GM21786 (cell line): Measurements from ENCODE around the gene CLPX.
"Not testable (repeated sequence)": the region's sequence is repeated elsewhere in the genome, so short reads cannot be mapped to it uniquely, and the experiment has no call there.

Experiments
- ATAC-seq: cut with Tn5 transposase; IDR thresholded peaks from one replicate; pipeline ENCODE4 v1.9.1; 2021; ENCODE audit not compliant: unreplicated experiment

The CLPX gene

DNA sequence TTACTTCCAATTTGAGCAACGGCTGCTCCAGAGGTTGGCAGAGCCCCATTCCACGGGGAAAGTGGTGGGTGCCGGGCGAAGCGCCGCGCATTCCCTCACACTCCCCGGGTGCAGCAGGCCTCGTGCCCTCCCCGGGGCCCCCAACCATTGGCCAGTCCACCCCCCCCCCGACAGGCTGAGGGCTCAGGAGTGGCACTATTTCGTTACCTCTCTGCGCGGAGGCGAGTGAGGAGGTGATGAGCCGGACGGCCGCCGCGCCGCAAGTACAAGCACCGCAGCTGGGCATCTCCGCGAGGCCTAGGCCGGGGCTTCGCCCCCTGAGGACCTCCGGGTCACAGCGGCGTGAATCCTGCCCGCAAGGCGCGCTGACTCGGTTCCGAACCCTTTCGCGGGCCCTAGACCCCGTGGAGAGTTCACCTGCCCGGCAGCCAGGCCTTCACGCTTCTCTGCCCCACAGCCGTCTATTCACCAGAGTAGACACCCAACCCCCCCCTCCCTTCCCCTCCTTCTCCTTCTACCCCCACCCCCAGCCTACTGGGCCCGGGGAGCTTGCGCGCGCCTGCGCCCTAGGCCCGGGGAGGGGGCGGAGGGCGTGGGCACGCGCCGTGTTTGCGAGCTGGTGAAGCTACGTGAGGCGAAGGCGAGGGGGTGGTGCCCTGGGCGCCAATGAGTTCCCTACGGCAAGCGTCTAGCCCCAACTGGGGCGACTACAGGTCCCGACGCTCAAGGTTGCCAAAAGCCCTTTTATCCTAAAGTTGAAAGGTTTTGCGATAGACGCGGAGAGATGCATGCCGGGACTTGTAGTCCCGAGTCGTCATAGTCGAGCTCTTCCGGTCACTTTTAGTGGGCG lies at the start of gene CLPX:
CLPX (minus strand) TSS at position 475 of the 850 bp plus-strand sequence; CDS start at position 286, 189 bp downstream.
- peak; percentile 74 for ATAC-seq

DNA sequence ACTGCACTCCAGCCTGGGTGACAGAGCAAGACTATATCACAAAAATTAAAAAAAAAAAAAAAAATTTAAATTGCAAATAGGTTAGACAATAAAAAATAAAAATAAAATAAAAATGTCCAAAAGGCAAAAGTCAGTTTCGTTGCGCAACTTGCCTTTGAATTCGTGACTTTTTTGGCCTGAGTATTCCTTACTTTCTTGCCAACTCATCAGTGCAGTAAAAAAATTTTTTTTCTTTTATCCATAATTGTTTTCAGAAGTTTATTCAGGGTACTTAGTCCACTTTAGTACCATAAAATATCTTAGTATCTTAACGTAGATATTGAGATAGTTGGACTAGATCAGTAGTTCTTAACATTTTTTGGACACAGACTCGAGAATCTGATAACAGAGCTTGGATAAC lies 48.6 kb upstream of the CLPX start:
- no peak for ATAC-seq

GRCh38 chr15:65232520-65232919 lies 47.4 kb upstream of the CLPX start:
- no peak for ATAC-seq

DNA sequence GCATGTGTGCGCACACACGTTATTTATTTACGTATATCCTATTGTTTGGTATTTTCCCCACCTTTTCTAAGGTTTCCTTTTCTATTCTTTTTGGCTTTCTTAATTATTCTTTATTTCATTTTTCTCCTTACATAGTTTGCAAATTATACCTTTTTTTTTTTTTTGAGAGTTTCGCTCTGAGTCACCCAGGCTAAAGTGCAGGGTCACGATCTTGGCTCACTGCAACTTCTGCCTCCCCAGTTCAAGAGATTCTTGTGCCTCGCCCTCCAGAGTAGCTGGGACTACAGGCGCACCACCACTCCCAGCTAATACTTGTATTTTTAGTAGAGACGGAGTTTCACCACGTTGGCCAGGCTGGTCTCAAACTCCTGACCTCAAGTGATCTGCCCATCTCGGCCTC lies 46.2 kb upstream of the CLPX start:
- no peak for ATAC-seq

GRCh38 chr15:65226901-65227300 lies 41.8 kb upstream of the CLPX start:
- ATAC-seq = not testable (repeated sequence)

DNA sequence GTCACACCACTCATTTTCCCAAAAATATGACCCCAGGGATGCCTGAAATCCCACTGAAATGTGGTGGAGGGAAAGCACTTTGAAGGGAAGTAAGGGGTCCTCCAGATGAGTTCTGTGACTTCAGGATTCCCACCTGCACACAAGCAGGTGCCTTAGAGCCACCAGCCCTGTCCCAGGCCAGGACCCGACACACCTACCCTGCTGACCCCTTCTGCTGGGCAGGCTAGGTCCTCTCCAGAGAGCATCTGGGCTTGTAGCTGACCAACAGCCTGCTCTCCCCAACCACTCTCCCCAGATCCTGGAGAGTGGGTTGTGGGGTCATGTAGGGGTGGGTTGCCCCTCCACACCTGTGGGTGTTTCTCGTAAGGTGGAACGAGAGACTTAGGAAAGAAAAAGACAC lies 41.1 kb upstream of the CLPX start:
- ATAC-seq = no peak

DNA sequence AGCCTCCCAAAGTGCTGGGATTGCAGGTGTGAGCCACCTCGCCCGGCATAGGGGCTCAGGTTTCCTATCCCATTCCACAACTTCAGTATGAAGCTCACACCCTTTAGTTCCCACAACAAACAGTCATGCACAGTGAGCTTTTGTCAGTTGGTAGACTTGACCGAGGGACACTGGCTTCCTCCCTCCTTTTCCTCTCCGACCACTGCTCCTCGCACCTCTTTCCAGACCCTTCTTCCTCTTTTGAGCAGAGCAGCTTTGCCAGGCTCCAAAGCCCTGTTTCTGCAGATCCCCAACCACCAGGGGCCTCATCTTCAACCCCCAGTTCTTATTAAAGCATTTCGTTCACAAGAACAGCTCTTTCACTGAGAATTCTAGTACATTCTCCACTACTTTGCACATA lies 38.9 kb upstream of the CLPX start:
- ATAC-seq = no peak

DNA sequence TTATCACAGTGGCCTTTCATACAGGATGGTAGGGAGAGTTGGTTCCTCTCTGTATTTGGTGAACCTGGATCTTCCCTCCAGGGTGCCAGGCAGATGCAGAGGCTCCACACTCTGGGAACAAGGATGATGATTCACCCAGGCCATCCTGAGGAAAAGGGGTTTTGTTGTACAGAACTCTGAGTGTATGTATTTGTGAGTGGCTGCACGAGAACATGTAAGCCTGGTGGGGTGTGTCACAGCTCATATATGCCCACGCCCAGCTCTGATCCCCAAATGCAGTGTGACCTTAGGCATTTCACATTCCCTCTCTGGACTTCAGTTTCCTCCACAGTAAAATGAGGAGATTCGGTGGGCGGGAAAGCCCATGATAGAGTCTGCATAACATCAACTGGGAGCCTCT lies 37.7 kb upstream of the CLPX start:
- ATAC-seq = no peak

- ATAC-seq = no peak
Measured at GRCh38 chr15:65221697-65222096, 36.6 kb upstream of the CLPX start.

DNA sequence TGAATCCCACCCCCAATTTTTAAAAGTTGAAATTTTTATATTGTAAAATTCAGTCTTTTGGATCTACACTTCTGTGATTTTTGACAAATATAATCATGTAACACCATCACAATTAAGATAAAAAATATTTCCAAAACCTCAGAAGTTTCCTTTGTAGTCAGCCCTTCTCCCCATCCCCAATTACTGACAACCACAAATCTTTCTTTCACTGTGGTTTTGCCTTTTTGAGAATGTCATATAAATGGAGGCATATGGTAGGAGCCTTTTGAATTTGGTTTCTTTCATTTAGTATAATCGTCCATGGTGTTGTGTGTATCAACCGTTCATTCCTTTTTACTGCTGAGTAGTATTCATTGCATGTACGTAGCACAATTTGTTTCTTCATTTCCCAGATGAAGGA lies 34.0 kb upstream of the CLPX start:
- no peak for ATAC-seq

GRCh38 chr15:65217526-65218482 lies 32.7 kb upstream of the CLPX start:
- no peak for ATAC-seq

DNA sequence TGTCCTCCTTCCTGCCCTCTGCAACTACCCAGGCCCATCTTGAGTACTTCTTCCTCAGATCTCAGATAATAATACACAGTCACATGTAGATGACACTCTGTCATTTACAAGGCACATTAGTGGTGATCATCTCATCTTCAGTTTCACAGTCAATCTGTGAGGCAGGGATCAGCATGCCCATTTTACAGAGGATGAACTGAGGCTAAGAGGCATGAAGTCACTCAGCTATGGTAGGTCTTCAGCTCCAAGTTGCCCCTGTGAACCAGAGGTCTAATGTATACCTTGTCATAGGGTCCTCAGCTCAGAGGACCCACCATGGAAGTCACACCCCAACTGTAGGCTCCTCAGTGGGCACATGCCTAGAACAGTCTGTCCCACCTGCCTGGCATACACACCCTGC lies 30.4 kb upstream of the CLPX start:
- no peak for ATAC-seq

DNA sequence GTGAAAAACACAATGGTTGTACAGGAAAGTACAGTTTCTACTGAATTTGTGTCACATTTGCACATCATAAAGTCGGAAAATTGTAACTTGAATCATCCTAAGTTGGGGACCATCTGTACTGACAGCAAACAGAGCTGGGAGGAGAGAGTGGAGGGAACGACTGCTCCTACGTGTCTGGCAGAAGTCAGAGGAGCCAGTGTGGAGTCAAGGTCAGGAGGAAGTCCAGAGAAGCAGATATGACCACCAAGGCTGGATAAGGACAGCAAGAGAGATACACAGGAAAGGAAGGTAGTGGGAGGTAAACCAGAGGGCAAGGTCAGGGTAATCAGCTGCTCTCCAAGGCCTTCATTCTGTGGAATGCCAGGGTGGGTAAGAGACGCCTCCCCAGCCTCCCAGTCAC lies 28.9 kb upstream of the CLPX start:
- ATAC-seq = no peak

DNA sequence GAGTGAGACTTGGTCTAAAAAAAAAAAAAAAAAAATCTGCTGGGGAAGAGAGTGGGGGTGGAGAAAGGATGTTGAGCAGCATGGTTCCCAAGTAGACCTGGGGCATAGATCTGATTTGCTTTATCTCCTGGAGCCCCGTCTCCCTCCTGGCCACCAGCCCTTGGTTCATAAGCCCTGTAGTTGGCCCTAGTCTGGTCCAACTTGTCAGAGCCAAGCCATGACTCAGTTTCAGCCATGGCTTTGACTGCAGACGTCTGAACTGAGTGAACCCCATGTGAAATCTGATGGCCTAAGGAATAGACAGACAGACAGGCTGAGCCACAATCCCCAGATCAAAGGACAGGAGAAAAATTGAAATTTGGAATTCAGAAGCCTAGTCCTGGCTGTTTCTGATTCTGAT lies 28.1 kb upstream of the CLPX start:
- no peak for ATAC-seq

GRCh38 chr15:65212097-65212496 lies 27.0 kb upstream of the CLPX start:
- ATAC-seq = no peak

GRCh38 chr15:65211482-65211982 lies 26.4 kb upstream of the CLPX start:
- no peak for ATAC-seq

DNA sequence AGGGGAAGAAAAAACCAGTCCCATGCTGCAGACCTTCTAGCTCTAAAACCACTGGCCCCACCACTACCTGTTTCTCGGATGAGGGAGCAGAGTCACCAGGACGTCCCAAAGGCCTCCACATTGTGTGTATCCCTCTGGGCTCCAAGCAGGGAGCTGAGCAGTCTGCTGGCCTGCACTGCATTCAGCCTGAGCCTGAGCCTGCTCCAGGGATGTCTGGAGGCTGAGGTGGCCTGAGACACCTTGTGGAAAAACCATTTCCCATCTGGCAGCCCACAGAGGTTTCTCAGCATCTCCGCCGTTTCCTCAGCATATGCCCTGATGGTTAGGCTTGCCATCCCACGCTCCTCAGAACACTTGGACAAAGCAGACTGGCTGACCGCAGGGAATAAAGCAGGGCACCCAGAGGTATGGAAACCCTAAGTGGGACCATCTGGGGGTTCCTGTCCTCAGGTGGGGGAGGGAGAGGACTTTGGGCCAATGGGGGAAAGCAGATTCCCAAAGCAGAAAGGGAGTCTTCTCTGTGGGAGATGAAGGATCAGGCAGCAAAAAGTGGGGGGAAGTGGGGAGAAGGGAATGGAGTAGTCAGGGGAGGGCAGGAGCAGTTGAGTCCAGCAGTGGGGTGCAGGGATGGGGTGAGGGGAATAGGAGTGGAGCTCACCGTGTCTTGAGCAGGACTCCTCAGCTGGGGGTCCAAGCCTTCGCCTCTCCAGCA lies 25.8 kb upstream of the CLPX start, which contains the start of gene CILP:
CILP (minus strand) TSS at position 704 of the 712 bp plus-strand sequence. CDS start 1,718 bp downstream, outside the sequence.
- ATAC-seq = no peak

DNA sequence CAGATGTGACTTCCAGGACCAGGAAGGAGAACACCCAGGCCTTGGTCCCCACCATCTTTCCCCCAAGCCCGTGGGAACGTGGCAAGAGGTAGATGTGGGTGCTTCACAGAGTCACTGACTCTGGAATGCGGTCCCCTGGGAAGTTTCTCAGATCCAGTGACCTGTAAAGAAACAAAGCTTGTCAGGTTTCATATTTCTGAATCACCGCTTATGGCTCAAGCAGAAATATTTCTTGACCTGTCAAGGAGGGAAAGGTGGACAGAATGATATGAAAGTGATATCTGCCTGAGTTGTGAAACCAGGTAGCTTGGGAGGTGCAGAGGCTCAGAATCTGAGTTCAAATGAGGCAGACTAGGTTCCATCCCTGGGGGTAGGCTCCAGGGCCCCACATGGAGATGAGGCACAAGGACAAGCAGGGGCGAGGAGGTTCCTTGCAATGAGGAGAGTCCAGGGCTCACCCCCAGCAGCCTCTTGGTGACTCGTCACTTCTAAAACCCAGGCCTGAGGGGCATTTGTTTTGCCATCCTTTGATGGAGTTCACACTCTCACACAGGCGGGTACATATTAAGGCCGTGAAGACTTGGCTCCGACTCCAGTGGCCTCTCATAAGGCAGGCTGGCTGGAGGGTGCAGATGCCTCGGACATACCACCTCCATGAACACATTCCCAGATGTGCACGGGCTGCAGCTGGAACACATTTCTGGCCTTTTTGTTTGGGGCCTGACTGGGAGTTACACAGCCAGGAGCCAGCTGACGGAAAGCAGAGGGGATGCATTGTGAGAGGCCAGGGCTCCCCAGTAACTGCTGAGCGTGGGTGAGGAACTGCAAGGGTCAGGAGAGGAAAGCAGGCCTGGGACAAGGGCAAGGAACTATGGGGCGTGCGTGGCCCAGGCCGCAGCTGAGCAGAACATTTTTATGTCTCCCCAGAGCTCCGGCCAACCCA lies 24.8 kb upstream of the CLPX start:
- no peak for ATAC-seq

DNA sequence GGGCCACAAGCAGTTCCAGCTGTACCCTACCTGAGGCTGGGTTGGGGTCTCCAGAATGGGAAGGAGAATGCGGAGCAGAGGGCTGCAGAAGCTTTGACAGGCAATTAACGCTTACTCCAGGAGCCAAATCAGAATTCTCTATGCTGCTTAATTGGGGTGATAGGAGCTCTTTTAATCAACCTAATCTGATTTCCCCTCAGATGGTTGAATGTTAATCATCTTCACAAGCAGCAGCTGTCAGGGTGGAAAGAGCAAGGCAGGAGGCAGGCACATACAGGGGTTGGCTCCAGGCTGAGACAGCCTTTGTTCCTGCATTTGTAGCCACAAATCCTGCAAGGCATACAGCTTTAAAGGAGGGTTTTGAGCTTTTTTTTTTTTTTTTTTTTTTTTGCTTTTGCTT lies 23.5 kb upstream of the CLPX start:
- ATAC-seq = no peak
